HG03064 (cell line): ENCODE data around the gene SSC5D.

ENCODE experiments used
- ATAC-seq: cut with Tn5 transposase; IDR thresholded peaks from one replicate; pipeline ENCODE4 v1.9.1; 2021; ENCODE audit warnings: low read depth; ENCODE audit not compliant: unreplicated experiment

The SSC5D gene

GRCh38 chr19:55552206-55552605 is 64.0 kb downstream of the SSC5D start:
- no peak for ATAC-seq

DNA sequence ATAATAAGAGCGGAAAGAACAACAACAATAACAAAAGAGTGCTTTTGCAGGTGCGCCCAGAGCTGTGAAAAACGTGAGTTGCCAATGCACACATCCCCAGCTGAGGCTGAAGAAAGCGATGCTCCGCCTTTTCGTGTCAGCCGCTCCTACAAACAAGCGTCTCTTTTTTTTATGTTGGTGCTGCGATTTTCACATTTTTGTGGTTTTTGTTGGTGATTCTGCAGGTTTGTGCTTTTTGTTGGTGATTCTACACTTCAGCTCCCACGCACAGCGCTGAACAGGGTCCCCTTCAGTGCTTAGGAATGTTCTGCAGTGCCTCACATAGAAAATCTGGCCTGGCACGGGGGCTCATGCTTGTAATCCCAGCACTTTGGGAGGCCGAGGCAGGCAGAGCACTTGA is 64.4 kb downstream of the SSC5D start:
- ATAC-seq: no peak

DNA sequence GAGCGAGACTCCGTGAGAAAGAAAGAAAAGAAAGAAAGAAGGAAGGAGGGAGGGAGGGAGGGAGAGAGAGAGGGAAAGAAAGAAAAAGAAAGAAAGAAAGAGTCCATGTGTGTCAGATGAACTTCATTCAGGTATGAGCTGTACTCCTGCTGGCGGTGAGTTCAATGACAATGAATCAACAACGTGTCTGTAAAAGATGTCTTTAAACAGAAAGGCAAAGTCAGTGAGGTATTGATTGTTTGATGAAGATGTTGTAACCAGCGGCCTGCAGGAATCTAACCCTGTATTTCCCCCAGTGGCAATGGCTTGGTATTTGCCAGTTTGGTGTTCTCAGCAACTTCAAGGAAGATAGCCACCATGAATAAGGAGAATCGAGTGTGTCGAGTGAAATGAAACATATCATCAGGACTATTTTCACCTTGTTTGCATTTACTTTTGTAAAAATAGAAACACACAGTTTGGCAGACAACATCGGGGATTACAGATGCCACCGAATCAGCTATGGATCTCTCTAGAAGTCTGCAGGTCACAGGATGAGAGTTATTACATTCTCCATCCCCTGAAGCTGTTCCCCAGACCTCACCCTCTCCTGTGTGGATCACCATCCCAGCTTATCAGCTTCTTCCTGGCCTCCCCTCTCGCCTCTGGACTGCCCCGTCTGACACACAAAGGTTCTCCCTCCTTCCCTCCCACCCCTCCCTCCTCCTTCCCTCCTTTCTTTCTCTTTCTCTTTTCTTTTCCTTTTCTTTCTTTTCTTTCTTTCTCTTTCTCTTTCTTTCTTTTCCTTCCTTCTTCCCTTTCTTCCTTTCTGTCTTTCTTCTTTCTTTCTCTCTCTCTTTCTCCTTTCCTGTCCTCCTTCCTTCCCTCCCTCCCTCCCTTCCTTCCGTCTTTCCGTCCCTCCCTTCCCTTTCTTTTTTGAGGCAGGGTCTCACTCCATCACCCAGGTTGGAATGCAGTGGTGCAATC is 65.3 kb downstream of the SSC5D start:
- ATAC-seq: no peak

GRCh38 chr19:55554302-55554701 is 66.1 kb downstream of the SSC5D start:
- ATAC-seq: no peak

- no peak for ATAC-seq
Measured at GRCh38 chr19:55554741-55555152, 66.5 kb downstream of the SSC5D start.

- ATAC-seq: no peak
Measured at GRCh38 chr19:55559684-55560083, 71.4 kb downstream of the SSC5D start.

- ATAC-seq: no peak
Measured at GRCh38 chr19:55563261-55563690, 75.0 kb downstream of the SSC5D start.

- ATAC-seq: no peak
Measured at GRCh38 chr19:55566823-55567222, 78.6 kb downstream of the SSC5D start.

- ATAC-seq: no peak
Measured at GRCh38 chr19:55567708-55568328, 79.6 kb downstream of the SSC5D start.
